Measurements from ENCODE around the gene SNTB2.
"Not testable (repeated sequence)": the region's sequence is repeated elsewhere in the genome, so short reads cannot be mapped to it uniquely, and the experiment has no call there.

SNTB2 gene

GRCh38 chr16:69236319-69236718, 49.4 kb downstream of the SNTB2 start:
- DNase-seq (ENCODE audit: low read depth, low spot score) = no peak

- DNase-seq (ENCODE audit: low read depth, low spot score) = no peak
These were observed 50.3 kb downstream of the SNTB2 start for GRCh38 chr16:69237296-69237695.

GRCh38 chr16:69239851-69240250, 52.9 kb downstream of the SNTB2 start:
- no peak for DNase-seq (ENCODE audit: low read depth, low spot score)

GRCh38 chr16:69240331-69240730, 53.4 kb downstream of the SNTB2 start:
- no peak for DNase-seq (ENCODE audit: low read depth, low spot score)

- no peak for DNase-seq (ENCODE audit: low read depth, low spot score)
These were observed 55.0 kb downstream of the SNTB2 start for GRCh38 chr16:69241926-69242325.

GRCh38 chr16:69243479-69243878, 56.5 kb downstream of the SNTB2 start:
- no peak for DNase-seq (ENCODE audit: low read depth, low spot score)

GRCh38 chr16:69244336-69244735, 57.4 kb downstream of the SNTB2 start:
- DNase-seq (ENCODE audit: low read depth, low spot score) = no peak

GRCh38 chr16:69250081-69250480, 63.1 kb downstream of the SNTB2 start:
- no peak for DNase-seq (ENCODE audit: low read depth, low spot score)

- no peak for DNase-seq (ENCODE audit: low read depth, low spot score)
These were observed 66.9 kb downstream of the SNTB2 start for GRCh38 chr16:69253870-69254341.

- DNase-seq (ENCODE audit: low read depth, low spot score) = not testable (repeated sequence)
These were observed 72.4 kb downstream of the SNTB2 start for GRCh38 chr16:69259428-69259764.

- no peak for DNase-seq (ENCODE audit: low read depth, low spot score)
These were observed 73.1 kb downstream of the SNTB2 start for GRCh38 chr16:69260019-69260418.

GRCh38 chr16:69260506-69260905, 73.5 kb downstream of the SNTB2 start:
- no peak for DNase-seq (ENCODE audit: low read depth, low spot score)

GRCh38 chr16:69266334-69267063, 79.5 kb downstream of the SNTB2 start:
- no peak for DNase-seq (ENCODE audit: low read depth, low spot score)

GRCh38 chr16:69267633-69268032, 80.7 kb downstream of the SNTB2 start:
- no peak for DNase-seq (ENCODE audit: low read depth, low spot score)

GRCh38 chr16:69270395-69270794, 83.4 kb downstream of the SNTB2 start:
- no peak for DNase-seq (ENCODE audit: low read depth, low spot score)

- DNase-seq (ENCODE audit: low read depth, low spot score) = no peak
These were observed 83.9 kb downstream of the SNTB2 start for GRCh38 chr16:69270831-69271230.

- DNase-seq (ENCODE audit: low read depth, low spot score) = no peak
These were observed 86.0 kb downstream of the SNTB2 start for GRCh38 chr16:69273009-69273408.

GRCh38 chr16:69274699-69275235, 87.8 kb downstream of the SNTB2 start:
- DNase-seq (ENCODE audit: low read depth, low spot score) = no peak

- no peak for DNase-seq (ENCODE audit: low read depth, low spot score)
These were observed 89.5 kb downstream of the SNTB2 start for GRCh38 chr16:69276148-69277115.

- DNase-seq (ENCODE audit: low read depth, low spot score) = no peak
These were observed 90.4 kb downstream of the SNTB2 start for GRCh38 chr16:69277413-69277812.

GRCh38 chr16:69283851-69284250, 96.9 kb downstream of the SNTB2 start:
- DNase-seq (ENCODE audit: low read depth, low spot score) = peak; percentile 4

GRCh38 chr16:69285240-69285639, 98.3 kb downstream of the SNTB2 start:
- no peak for DNase-seq (ENCODE audit: low read depth, low spot score)

Data from ELF-1 (cell line).